Inflammatory macrophage treated with lipopolysaccharide for 1 hour (primary cell): Measurements from ENCODE around the gene OGDH.
A peak's percentile ranks its signal among the peaks of the same experiment; 100 is the strongest.

Experiments used
- DNase-seq, 2 donors: peaks; one replicate each; pipeline ENCODE4 v3.0.0-alpha.2; 2020 to 2022

Gene OGDH

DNA sequence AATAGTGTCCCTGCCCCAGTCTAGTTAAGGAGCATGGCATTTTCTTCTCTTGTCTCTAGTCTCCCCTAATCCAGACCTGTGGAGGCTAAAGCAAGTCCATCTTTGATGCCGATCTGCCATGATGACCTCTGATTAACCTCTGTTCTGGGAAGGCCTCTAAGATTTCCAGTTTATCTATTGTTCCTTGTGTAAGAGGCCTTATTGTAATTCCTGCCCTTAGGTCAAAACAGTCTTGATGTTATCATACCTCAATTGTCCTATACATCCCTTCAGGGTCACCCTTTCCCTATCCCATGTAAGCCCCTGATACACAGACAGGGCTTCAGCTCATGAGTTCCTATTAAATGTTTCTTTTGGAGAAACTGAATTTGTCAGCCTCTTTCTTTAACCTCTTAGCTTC, 137.3 kb downstream of the OGDH start:
- no peak for DNase-seq

GRCh38 chr7:44748045-44748947, 141.9 kb downstream of the OGDH start, which contains the start of gene ZMIZ2:
TSS of gene ZMIZ2 (plus strand) at chr7:44748847. CDS start at chr7:44756250, 7,403 bp downstream.
- DNase-seq, result peak; percentile 80 to 93

- DNase-seq, result no peak
Observed at GRCh38 chr7:44748948-44749731, 142.7 kb downstream of the OGDH start.

- no peak for DNase-seq
Observed at GRCh38 chr7:44749992-44750391, 143.6 kb downstream of the OGDH start.

DNA sequence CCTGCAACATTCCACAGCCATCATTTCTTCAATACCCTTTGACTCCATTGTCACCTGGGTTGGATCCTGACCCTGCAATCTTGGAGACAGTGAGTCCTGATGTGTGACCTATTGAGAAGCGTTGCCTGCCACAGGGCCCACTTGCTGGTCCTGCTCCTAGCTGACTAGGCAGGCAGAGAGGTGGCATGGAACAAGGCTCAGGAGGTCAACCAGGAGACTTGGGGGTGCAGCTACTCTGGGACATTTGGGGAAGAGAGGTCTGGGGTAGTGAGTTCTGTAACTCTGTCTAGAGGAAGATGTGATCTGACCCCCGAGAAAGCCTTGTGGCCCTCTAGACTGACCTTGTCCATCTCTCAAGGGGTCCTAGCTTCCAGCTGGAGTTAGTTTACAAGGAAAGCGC, 144.0 kb downstream of the OGDH start:
- DNase-seq, result no peak

GRCh38 chr7:44750921-44751571, 144.6 kb downstream of the OGDH start:
- peak; percentile 68 to 85 for DNase-seq

GRCh38 chr7:44752822-44753221, 146.4 kb downstream of the OGDH start:
- no peak for DNase-seq

GRCh38 chr7:44754802-44755697, 148.6 kb downstream of the OGDH start:
- DNase-seq, result no peak

GRCh38 chr7:44755698-44756627, 149.5 kb downstream of the OGDH start:
- DNase-seq, result no peak

GRCh38 chr7:44756904-44757303, 150.5 kb downstream of the OGDH start:
- no peak for DNase-seq

GRCh38 chr7:44757311-44757710, 150.9 kb downstream of the OGDH start:
- DNase-seq, result no peak

- DNase-seq, result no peak
Observed at GRCh38 chr7:44757739-44758138, 151.3 kb downstream of the OGDH start.
